Measurements from ENCODE around the gene OAT.
A peak's percentile ranks its signal among the peaks of the same experiment; 100 is the strongest.

OAT gene

DNA sequence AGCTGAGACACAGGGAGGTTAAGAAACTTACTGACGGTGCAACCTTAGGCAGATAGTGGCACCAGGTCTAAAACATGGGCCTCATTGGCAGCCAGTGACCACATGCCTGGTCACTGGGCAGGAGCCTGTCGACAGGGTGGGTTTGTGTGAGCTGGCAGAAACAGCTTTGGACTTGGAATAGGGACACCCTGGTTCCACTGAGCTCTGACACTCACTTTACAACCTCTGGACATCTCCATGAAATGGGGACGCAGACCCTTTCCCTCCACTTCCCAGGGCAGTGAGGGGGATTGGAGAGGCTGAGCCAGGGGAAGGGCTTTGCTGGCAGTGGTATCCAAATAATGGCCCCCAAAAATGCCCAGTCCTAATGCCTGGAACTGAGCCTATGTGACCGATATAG is 49.7 kb downstream of the OAT start:
- no peak for TF ChIP-seq EZH2phosphoT487 (IDR thresholded peaks at IDR 0.05; ENCODE audit: borderline replicate concordance)
- TF ChIP-seq, protein P1, sequence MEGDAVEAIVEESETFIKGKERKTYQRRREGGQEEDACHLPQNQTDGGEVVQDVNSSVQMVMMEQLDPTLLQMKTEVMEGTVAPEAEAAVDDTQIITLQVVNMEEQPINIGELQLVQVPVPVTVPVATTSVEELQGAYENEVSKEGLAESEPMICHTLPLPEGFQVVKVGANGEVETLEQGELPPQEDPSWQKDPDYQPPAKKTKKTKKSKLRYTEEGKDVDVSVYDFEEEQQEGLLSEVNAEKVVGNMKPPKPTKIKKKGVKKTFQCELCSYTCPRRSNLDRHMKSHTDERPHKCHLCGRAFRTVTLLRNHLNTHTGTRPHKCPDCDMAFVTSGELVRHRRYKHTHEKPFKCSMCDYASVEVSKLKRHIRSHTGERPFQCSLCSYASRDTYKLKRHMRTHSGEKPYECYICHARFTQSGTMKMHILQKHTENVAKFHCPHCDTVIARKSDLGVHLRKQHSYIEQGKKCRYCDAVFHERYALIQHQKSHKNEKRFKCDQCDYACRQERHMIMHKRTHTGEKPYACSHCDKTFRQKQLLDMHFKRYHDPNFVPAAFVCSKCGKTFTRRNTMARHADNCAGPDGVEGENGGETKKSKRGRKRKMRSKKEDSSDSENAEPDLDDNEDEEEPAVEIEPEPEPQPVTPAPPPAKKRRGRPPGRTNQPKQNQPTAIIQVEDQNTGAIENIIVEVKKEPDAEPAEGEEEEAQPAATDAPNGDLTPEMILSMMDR (conservative IDR thresholded peaks at IDR 0.05; ENCODE audit: low read length) = no peak
- no peaks in the 10 kb centered on the region for H3K36me3 ChIP-seq (ENCODE audit: insufficient read depth, low read length)
- H3K9me3 ChIP-seq (ENCODE audit: insufficient read depth, low read depth, low read length) = no peaks in the 10 kb centered on the region
- H3K9ac ChIP-seq (ENCODE audit: low read depth, low read length, poor library complexity, severe bottlenecking) = no peak overlapping the region
- H4K20me1 ChIP-seq (ENCODE audit: insufficient read depth, low read length, poor library complexity, severe bottlenecking) = no peaks in the 10 kb centered on the region
- no peaks in the 10 kb centered on the region for H3K27me3 ChIP-seq (ENCODE audit: insufficient read depth, low read length, poor library complexity, severe bottlenecking)
- no peak overlapping the region for H3K4me3 ChIP-seq (ENCODE audit: low read length, poor library complexity, severe bottlenecking)
- no peaks in the 10 kb centered on the region for H3F3A ChIP-seq (ENCODE audit: low read depth)
- H3K9me2 ChIP-seq (replicated peaks; ENCODE audit: low read depth, low read length) = no peaks in the 10 kb centered on the region
- no peaks in the 10 kb centered on the region for H3K79me2 ChIP-seq (ENCODE audit: insufficient read depth, low read length)
- peaks cover 14% of the 10 kb centered on the region for H3K4me1 ChIP-seq (ENCODE audit: insufficient read depth, low read length, poor library complexity, severe bottlenecking)
- no peak overlapping the region for H2AFZ ChIP-seq (ENCODE audit: low read length)
- no peak overlapping the region for H3K4me2 ChIP-seq (ENCODE audit: low read depth, low read length, poor library complexity, severe bottlenecking)

DNA sequence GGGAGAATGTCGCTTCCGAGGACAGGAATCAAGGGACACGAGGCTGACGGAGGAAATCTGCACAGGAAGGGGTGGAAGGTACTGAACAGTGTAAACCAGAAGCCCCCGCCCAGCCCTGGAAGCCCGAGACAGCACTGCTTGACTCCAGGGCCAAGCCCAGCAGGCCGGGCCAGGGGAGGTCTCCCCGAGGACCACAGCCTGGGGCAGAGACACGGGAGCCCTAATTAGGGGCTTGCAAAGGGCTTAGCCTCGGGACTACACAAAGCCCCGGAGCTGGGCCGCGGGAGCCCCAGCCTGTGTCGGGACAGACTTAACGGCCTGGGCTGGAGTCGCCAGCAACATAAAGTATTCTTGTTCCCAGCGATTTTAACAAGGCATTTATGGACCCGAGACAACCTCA is 50.8 kb downstream of the OAT start:
- H3K27me3 ChIP-seq (ENCODE audit: insufficient read depth, low read length, poor library complexity, severe bottlenecking) = no peaks in the 10 kb centered on the region
- H3K4me1 ChIP-seq (ENCODE audit: insufficient read depth, low read length, poor library complexity, severe bottlenecking) = peaks cover 14% of the 10 kb centered on the region
- no peak overlapping the region for H3K4me2 ChIP-seq (ENCODE audit: low read depth, low read length, poor library complexity, severe bottlenecking)

DNA sequence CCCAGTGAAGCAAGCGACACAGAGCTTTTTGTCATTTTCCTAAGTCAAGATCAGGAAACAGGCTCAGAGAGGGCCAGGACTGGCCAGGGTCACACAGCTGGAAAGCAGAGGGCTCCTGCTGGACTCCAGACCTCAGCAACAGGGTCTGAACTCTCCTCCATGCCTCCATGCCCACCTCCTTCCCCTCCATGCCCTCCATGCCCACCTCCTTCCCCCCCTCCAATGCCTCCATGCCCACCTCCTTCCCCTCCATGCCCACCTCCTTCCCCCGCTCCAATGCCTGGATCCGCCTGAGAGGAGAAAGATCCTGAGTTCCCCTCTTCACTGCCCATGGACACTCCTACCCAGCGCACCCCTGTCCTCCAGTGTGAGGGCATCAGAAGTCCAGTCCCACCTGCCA is 51.3 kb downstream of the OAT start:
- Histone ChIP-seq H3F3A (ENCODE audit: low read depth) (no peaks in the 10 kb centered on the region), H3K9ac (ENCODE audit: low read depth, low read length, poor library complexity, severe bottlenecking) (peak overlapping the region; percentile 50), H3K4me1 (ENCODE audit: insufficient read depth, low read length, poor library complexity, severe bottlenecking) (peaks cover 14% of the 10 kb centered on the region), H3K9me3 (ENCODE audit: insufficient read depth, low read depth, low read length) (no peaks in the 10 kb centered on the region), H3K79me2 (ENCODE audit: insufficient read depth, low read length) (no peaks in the 10 kb centered on the region), H3K27me3 (ENCODE audit: insufficient read depth, low read length, poor library complexity, severe bottlenecking) (no peaks in the 10 kb centered on the region), H3K4me3 (ENCODE audit: low read length, poor library complexity, severe bottlenecking) (no peak overlapping the region), H3K4me2 (ENCODE audit: low read depth, low read length, poor library complexity, severe bottlenecking) (peak overlapping the region; percentile 64), H4K20me1 (ENCODE audit: insufficient read depth, low read length, poor library complexity, severe bottlenecking) (no peaks in the 10 kb centered on the region), H2AFZ (ENCODE audit: low read length) (0 out of 2 replicates have a peak overlapping the region, but pooled peaks have one; percentile 38), H3K36me3 (ENCODE audit: insufficient read depth, low read length) (no peaks in the 10 kb centered on the region), H3K9me2 (replicated peaks; ENCODE audit: low read depth, low read length) (no peaks in the 10 kb centered on the region)
- TF ChIP-seq, protein P1 (conservative IDR thresholded peaks at IDR 0.05; ENCODE audit: low read length) = no peak
- TF ChIP-seq EZH2phosphoT487 (IDR thresholded peaks at IDR 0.05; ENCODE audit: borderline replicate concordance) = no peak

More for the DNA sequence above, 50.8 kb downstream of the OAT start:
- Histone ChIP-seq H2AFZ (ENCODE audit: low read length) (no peak overlapping the region), H3K4me3 (ENCODE audit: low read length, poor library complexity, severe bottlenecking) (no peak overlapping the region), H3K36me3 (ENCODE audit: insufficient read depth, low read length) (no peaks in the 10 kb centered on the region), H3K79me2 (ENCODE audit: insufficient read depth, low read length) (no peaks in the 10 kb centered on the region), H4K20me1 (ENCODE audit: insufficient read depth, low read length, poor library complexity, severe bottlenecking) (no peaks in the 10 kb centered on the region), H3K9ac (ENCODE audit: low read depth, low read length, poor library complexity, severe bottlenecking) (peak overlapping the region; percentile 50), H3F3A (ENCODE audit: low read depth) (no peaks in the 10 kb centered on the region), H3K9me2 (replicated peaks; ENCODE audit: low read depth, low read length) (no peaks in the 10 kb centered on the region), H3K9me3 (ENCODE audit: insufficient read depth, low read depth, low read length) (no peaks in the 10 kb centered on the region)
- TF ChIP-seq, protein P1 (conservative IDR thresholded peaks at IDR 0.05; ENCODE audit: low read length) = no peak
- TF ChIP-seq EZH2phosphoT487 (IDR thresholded peaks at IDR 0.05; ENCODE audit: borderline replicate concordance) = no peak

Measured in Loucy (cell line).